Neural cell (in vitro differentiated cells): Measurements from ENCODE around the gene LDLRAD3. TPM values are rescaled to one million over a fixed set of nuclear protein-coding genes. Genes with fewer than 3 reads are reported as not detected.

Experiments used
- H2AFZ ChIP-seq: fragments of 200-600, 300-800 bp; sonication (generic), shearing (Covaris generic); 2 replicates; pipeline ENCODE4 v1.6.0; 2014; ENCODE audit warnings: low read depth, mild to moderate bottlenecking, antibody characterized with exemption, low read length, moderate library complexity
- H3F3A ChIP-seq: fragments of 200-600 bp; shearing (Covaris generic); 2 replicates; pipeline ENCODE4 v1.6.1; 2016; ENCODE audit warnings: mild to moderate bottlenecking, moderate library complexity, mixed read lengths, antibody characterized with exemption, low read length; ENCODE audit not compliant: insufficient read depth, poor library complexity, severe bottlenecking
- H3K27ac ChIP-seq: fragments of 200-600, 300-800 bp; sonication (generic), shearing (Covaris generic); 2 replicates; pipeline ENCODE4 v1.5.1; 2014; ENCODE audit warnings: mild to moderate bottlenecking, low read length, moderate library complexity
- H3K27me3 ChIP-seq: fragments of 300-800, 200-600 bp; sonication (generic), shearing (Covaris generic); 2 replicates; pipeline ENCODE4 v1.6.0; 2014; ENCODE audit warnings: mild to moderate bottlenecking, low read depth, low read length, moderate library complexity; ENCODE audit not compliant: insufficient read depth
- H3K36me3 ChIP-seq: fragments of 300-800, 200-600 bp; sonication (generic), shearing (Covaris generic); 2 replicates; pipeline ENCODE4 v1.5.1; 2014; ENCODE audit warnings: mild to moderate bottlenecking, antibody characterized with exemption, low read length, moderate library complexity; ENCODE audit not compliant: insufficient read depth
- H3K4me2 ChIP-seq: fragments of 300-800, 200-600 bp; sonication (generic), shearing (Covaris generic); 2 replicates; pipeline ENCODE4 v1.6.0; 2014; ENCODE audit warnings: mild to moderate bottlenecking, low read length
- H3K4me3 ChIP-seq: fragments of 300-800, 200-600 bp; sonication (generic), shearing (Covaris generic); 2 replicates; pipeline ENCODE4 v1.5.1; 2014; ENCODE audit warnings: mild to moderate bottlenecking, low read length, moderate library complexity
- H3K79me2 ChIP-seq: fragments of 200-600 bp; shearing (Covaris generic); replicated peaks from 2 replicates; pipeline ENCODE4 v1.6.0; 2014; ENCODE audit warnings: mild to moderate bottlenecking, low read length, moderate library complexity; ENCODE audit not compliant: insufficient read depth
- H3K9ac ChIP-seq: fragments of 300-800, 200-600 bp; sonication (generic), shearing (Covaris generic); 2 replicates; pipeline ENCODE4 v1.6.1; 2016; ENCODE audit warnings: mild to moderate bottlenecking, low read length, mixed read lengths
- H3K9me2 ChIP-seq: fragments of 200-600 bp; shearing (Covaris generic); 2 replicates; pipeline ENCODE4 v1.6.1; 2016; ENCODE audit warnings: mild to moderate bottlenecking, low read length, mixed read lengths; ENCODE audit not compliant: insufficient read depth
- H3K9me3 ChIP-seq: fragments of 200-600, 300-800 bp; sonication (generic), shearing (Covaris generic); 2 replicates; pipeline ENCODE4 v1.6.1; 2016; ENCODE audit warnings: mild to moderate bottlenecking, mixed run types, low read length, moderate library complexity, mixed read lengths
- H4K20me1 ChIP-seq: fragments of 200-600 bp; shearing (Covaris generic); 2 replicates; pipeline ENCODE4 v1.6.1; 2016; ENCODE audit warnings: mild to moderate bottlenecking, mixed run types; ENCODE audit not compliant: insufficient read depth
- EP300 ChIP-seq: fragments of 450-650 bp; conservative IDR thresholded peaks from 2 replicates; pipeline ENCODE4 v1.6.1; 2014; ENCODE audit warnings: antibody characterized with exemption, mild to moderate bottlenecking, moderate library complexity; ENCODE audit not compliant: poor library complexity, severe bottlenecking
- EZH2 ChIP-seq: fragments of 200-600, 300-800 bp; shearing (Covaris generic), sonication (generic); IDR thresholded peaks from 2 replicates; pipeline ENCODE4 v1.6.1; 2014; ENCODE audit warnings: antibody characterized with exemption, low read length, borderline replicate concordance, mild to moderate bottlenecking; ENCODE audit not compliant: insufficient read depth, poor library complexity, severe bottlenecking
- MXI1 ChIP-seq: fragments of 450-650 bp; conservative IDR thresholded peaks from 2 replicates; pipeline ENCODE4 v1.6.1; 2014; ENCODE audit warnings: antibody characterized with exemption, mild to moderate bottlenecking; ENCODE audit not compliant: poor library complexity, severe bottlenecking
- POLR2AphosphoS5 ChIP-seq: IDR thresholded peaks from 2 replicates; pipeline ENCODE4 v1.6.1; 2012
- RAD21 ChIP-seq: fragments of 450-650 bp; conservative IDR thresholded peaks from 2 replicates; pipeline ENCODE4 v1.6.1; 2014; ENCODE audit warnings: antibody characterized with exemption, mild to moderate bottlenecking, moderate library complexity
- TAF1 ChIP-seq: IDR thresholded peaks from 2 replicates; pipeline ENCODE4 v1.6.1; 2012; ENCODE audit warnings: low read depth
- polyA plus RNA-seq: library from polyadenylated mRNA; depleted of rRNA; stranded (reverse); fragments of >200 nt; gene quantifications from 2 replicates; pipeline ENCODE4 v1.2.3, GENCODE V29; 2014
- TF ChIP-seq, protein P1 (sequence below): IDR thresholded peaks from 2 replicates; pipeline ENCODE4 v1.6.1; 2012; ENCODE audit warnings: borderline replicate concordance

LDLRAD3 gene
- polyA plus RNA-seq, 1 donor from 2014 or later: 3.5 TPM

DNA sequence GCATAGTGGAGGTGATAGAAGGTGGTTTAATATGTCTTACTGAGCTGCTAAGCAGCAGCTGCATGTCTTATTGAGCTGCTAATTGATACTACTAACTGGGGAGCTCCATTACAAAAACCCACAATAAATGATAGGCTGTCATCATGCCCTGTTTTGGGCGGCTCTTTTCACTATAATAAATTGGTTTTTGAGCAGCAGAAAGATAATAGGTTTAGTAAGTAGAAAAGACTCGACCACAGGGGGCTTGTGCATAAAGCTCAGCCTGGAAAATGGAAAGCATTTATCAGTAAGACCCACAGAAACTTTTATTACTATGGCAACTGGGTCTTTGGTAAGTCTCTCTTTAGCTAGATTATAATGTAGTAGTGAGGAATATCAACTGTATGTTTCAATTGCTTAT, 117.6 kb downstream of the LDLRAD3 start:
- Histone ChIP-seq H3K4me3 (no peak overlapping the region), H3K9ac (no peak overlapping the region), H3K36me3 (no peaks in the 10 kb centered on the region), H3K9me3 (peaks cover 4% of the 10 kb centered on the region), H3K27ac (no peak overlapping the region), H3K9me2 (no peaks in the 10 kb centered on the region), H3K27me3 (no peaks in the 10 kb centered on the region), H4K20me1 (no peaks in the 10 kb centered on the region), H3K4me2 (no peak overlapping the region), H3F3A (no peaks in the 10 kb centered on the region), H2AFZ (no peak overlapping the region), H3K79me2 (no peaks in the 10 kb centered on the region)
- peak; percentile 43 for TF ChIP-seq POLR2AphosphoS5
- TF ChIP-seq, protein P1, sequence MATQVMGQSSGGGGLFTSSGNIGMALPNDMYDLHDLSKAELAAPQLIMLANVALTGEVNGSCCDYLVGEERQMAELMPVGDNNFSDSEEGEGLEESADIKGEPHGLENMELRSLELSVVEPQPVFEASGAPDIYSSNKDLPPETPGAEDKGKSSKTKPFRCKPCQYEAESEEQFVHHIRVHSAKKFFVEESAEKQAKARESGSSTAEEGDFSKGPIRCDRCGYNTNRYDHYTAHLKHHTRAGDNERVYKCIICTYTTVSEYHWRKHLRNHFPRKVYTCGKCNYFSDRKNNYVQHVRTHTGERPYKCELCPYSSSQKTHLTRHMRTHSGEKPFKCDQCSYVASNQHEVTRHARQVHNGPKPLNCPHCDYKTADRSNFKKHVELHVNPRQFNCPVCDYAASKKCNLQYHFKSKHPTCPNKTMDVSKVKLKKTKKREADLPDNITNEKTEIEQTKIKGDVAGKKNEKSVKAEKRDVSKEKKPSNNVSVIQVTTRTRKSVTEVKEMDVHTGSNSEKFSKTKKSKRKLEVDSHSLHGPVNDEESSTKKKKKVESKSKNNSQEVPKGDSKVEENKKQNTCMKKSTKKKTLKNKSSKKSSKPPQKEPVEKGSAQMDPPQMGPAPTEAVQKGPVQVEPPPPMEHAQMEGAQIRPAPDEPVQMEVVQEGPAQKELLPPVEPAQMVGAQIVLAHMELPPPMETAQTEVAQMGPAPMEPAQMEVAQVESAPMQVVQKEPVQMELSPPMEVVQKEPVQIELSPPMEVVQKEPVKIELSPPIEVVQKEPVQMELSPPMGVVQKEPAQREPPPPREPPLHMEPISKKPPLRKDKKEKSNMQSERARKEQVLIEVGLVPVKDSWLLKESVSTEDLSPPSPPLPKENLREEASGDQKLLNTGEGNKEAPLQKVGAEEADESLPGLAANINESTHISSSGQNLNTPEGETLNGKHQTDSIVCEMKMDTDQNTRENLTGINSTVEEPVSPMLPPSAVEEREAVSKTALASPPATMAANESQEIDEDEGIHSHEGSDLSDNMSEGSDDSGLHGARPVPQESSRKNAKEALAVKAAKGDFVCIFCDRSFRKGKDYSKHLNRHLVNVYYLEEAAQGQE: no peak

DNA sequence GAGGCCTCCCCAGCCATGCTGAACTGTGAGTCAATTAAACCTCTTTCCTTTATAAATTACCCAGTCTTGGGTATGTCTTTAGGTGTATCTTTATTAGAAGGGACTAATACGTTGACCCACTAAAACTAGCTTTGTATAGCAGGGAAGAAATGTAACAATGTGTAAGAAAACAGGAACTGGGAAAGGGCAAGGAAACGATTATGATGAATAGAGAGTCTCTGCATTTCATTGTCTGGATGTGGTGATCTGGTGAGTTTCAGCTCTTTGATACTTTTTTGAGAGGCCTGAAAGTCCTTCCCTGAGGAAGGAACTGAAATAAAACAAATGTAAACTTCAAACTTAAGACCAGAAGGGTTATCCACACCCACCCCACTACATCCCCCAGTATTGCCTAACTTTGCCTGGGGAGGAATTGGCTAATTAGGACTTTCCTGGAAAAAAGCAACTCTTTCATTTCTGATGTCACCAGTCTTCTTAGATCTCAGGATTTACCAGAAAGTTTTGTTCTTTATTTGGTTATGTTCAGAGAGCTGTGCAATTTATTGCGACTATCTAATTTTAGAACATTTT, 119.0 kb downstream of the LDLRAD3 start:
- H3K9me3 ChIP-seq: peaks cover 4% of the 10 kb centered on the region
- H3K36me3 ChIP-seq: no peaks in the 10 kb centered on the region
- H3K9me2 ChIP-seq: no peaks in the 10 kb centered on the region
- no peak overlapping the region for H3K4me2 ChIP-seq
- H2AFZ ChIP-seq: no peak overlapping the region
- H3K9ac ChIP-seq: no peak overlapping the region
- TF ChIP-seq EP300 (no peak), TAF1 (no peak), EZH2 (no peak), MXI1 (no peak), POLR2AphosphoS5 (no peak), RAD21 (no peak)
- TF ChIP-seq, protein P1: no peak
- no peak overlapping the region for H3K4me3 ChIP-seq
- no peaks in the 10 kb centered on the region for H3K79me2 ChIP-seq
- no peaks in the 10 kb centered on the region for H4K20me1 ChIP-seq
- H3K27ac ChIP-seq: no peak overlapping the region
- no peaks in the 10 kb centered on the region for H3K27me3 ChIP-seq
- H3F3A ChIP-seq: no peaks in the 10 kb centered on the region
